ENCODE results near the gene SPAG9.

The SPAG9 gene

GRCh38 chr17:51035431-51035830 is 85.2 kb downstream of the SPAG9 start:
- DNase-seq = no peak

- DNase-seq = no peak
Measured at GRCh38 chr17:51034800-51035199, 85.9 kb downstream of the SPAG9 start.

GRCh38 chr17:51032850-51033249 is 87.8 kb downstream of the SPAG9 start:
- DNase-seq = no peak

- no peak for DNase-seq
Measured at GRCh38 chr17:51029568-51030463, 90.9 kb downstream of the SPAG9 start.

GRCh38 chr17:51029142-51029541 is 91.5 kb downstream of the SPAG9 start:
- DNase-seq = no peak

- no peak for DNase-seq
Measured at GRCh38 chr17:51028176-51028863, 92.3 kb downstream of the SPAG9 start.

GRCh38 chr17:51018541-51018940 is 102.1 kb downstream of the SPAG9 start:
- no peak for DNase-seq

- no peak for DNase-seq
Measured at GRCh38 chr17:51017270-51017669, 103.4 kb downstream of the SPAG9 start.

- DNase-seq = no peak
Measured at GRCh38 chr17:51016099-51016498, 104.6 kb downstream of the SPAG9 start.

- DNase-seq = no peak
Measured at GRCh38 chr17:51015145-51015558, 105.5 kb downstream of the SPAG9 start.

GRCh38 chr17:51014129-51014528 is 106.5 kb downstream of the SPAG9 start:
- no peak for DNase-seq

- no peak for DNase-seq
Measured at GRCh38 chr17:51013322-51013721, 107.3 kb downstream of the SPAG9 start.

- no peak for DNase-seq
Measured at GRCh38 chr17:51012538-51012937, 108.1 kb downstream of the SPAG9 start.

- no peak for DNase-seq
Measured at GRCh38 chr17:51010173-51010675, 110.4 kb downstream of the SPAG9 start.

- no peak for DNase-seq
Measured at GRCh38 chr17:51006601-51007000, 114.1 kb downstream of the SPAG9 start.

GRCh38 chr17:51005768-51006167 is 114.9 kb downstream of the SPAG9 start:
- no peak for DNase-seq

GRCh38 chr17:51004249-51004648 is 116.4 kb downstream of the SPAG9 start:
- no peak for DNase-seq

- no peak for DNase-seq
Measured at GRCh38 chr17:51000835-51001638, 119.6 kb downstream of the SPAG9 start.

- DNase-seq = no peak
Measured at GRCh38 chr17:50995668-50996067, 125.0 kb downstream of the SPAG9 start.

- DNase-seq = no peak
Measured at GRCh38 chr17:50993544-50993943, 127.1 kb downstream of the SPAG9 start.

GRCh38 chr17:50989149-50989548 is 131.5 kb downstream of the SPAG9 start:
- DNase-seq = no peak

- no peak for DNase-seq
Measured at GRCh38 chr17:50988427-50988826, 132.2 kb downstream of the SPAG9 start.

GRCh38 chr17:50986989-50987660 is 133.5 kb downstream of the SPAG9 start:
- DNase-seq = no peak
